ENCODE data around the gene ANO1. TPM values are rescaled to one million over a fixed set of nuclear protein-coding genes. Genes with fewer than 3 reads are reported as not detected.
A peak's percentile ranks its signal among the peaks of the same experiment; 100 is the strongest.

ANO1 gene
- total and polyA plus RNA-seq, 2 of the 8 experiments (the other 6 are each of a cell fraction or from before 2014, with no cell fraction given) = 4.7 to 5.0 TPM

DNA sequence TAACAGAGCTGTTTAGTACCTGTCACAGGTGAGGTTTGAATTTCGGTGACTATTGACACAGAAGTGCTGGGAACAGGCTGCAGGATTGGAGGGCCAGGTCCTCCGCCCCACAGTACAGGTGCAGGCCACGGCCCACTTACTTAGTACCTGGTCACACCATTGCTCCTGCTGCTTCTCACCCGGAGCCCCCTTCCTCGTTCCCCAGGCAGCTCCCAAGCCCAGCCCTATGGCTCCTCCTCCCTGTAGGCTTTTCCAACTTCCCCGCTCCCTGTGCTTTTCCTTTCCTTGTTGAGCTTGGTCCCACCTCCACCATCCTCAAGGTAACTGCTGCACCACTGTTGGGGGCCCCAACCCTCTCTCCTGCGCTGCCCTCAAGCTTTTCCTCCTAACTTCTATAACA lies 27.9 kb upstream of the ANO1 start:
- H3K14ac ChIP-seq (ENCODE audit: insufficient read length) = no peak overlapping the region
- H3K79me2 ChIP-seq (ENCODE audit: control insufficient read depth in 1 of 2, insufficient read depth in 2 of 2, low read length in 2 of 2) = no peaks in the 10 kb centered on the region
- no peak overlapping the region for H2BK20ac ChIP-seq (ENCODE audit: low read length)
- no peak overlapping the region for H2BK12ac ChIP-seq (ENCODE audit: low read depth, low read length)
- no peaks in the 10 kb centered on the region for H3K27me3 ChIP-seq (replicated peaks in 1 of 4; ENCODE audit: control insufficient read depth in 3 of 4, extremely low read depth in 1 of 4, insufficient read depth in 3 of 4, low read length in 3 of 4)
- POLR2A ChIA-PET (ENCODE audit: partially characterized antibody) = no interaction called here
- no peak overlapping the region for H3K27ac ChIP-seq (ENCODE audit: low read depth, low read length)
- no peak overlapping the region for H3K23ac ChIP-seq (ENCODE audit: insufficient read length)
- no peaks in the 10 kb centered on the region for H3K36me3 ChIP-seq (ENCODE audit: control insufficient read depth in 2 of 4, insufficient read depth in 4 of 4, low read length in 3 of 4)
- H2AFZ ChIP-seq (ENCODE audit: low read length) = no peak overlapping the region
- no peaks in the 10 kb centered on the region for H3K79me1 ChIP-seq (ENCODE audit: low read depth, low read length)
- no peak overlapping the region for H4K5ac ChIP-seq (ENCODE audit: insufficient read length, low read depth, low read length)
- H2BK15ac ChIP-seq (ENCODE audit: low read length) = no peak overlapping the region
- no peaks in the 10 kb centered on the region for H3K23me2 ChIP-seq (ENCODE audit: low read depth, low read length)
- no peak overlapping the region; the same call in 1 of the 2 replicates for H3K18ac ChIP-seq (ENCODE audit: extremely low read depth, low read length)
- H3K4me2 ChIP-seq (ENCODE audit: insufficient read depth in 1 of 2, low read depth in 2 of 2, low read length in 2 of 2) = no peak overlapping the region
- H4K91ac ChIP-seq (replicated peaks; ENCODE audit: insufficient read length, low read length) = no peak overlapping the region
- H2BK5ac ChIP-seq (ENCODE audit: low read depth, low read length) = no peak overlapping the region
- H2BK120ac ChIP-seq (replicated peaks; ENCODE audit: low read depth, low read length) = no peak overlapping the region
- no peak overlapping the region for H3K9ac ChIP-seq (replicated peaks in 1 of 4; ENCODE audit: extremely low read depth in 1 of 4, low read depth in 3 of 4, low read length in 3 of 4)
- no peak overlapping the region for H2AK5ac ChIP-seq (ENCODE audit: low read depth, low read length)
- H3K4me3 ChIP-seq (ENCODE audit: extremely low read depth in 1 of 4, insufficient read depth in 2 of 4, low read depth in 3 of 4, low read length in 4 of 4) = no peak overlapping the region
- DNase-seq (ENCODE audit: low read depth in 1 of 2, low spot score in 2 of 2) (peak in 1 of 2 experiments; percentile 39), FAIRE-seq (no peak)
- H3K4me1 ChIP-seq (replicated peaks in 1 of 4; ENCODE audit: control insufficient read depth in 3 of 4, insufficient read depth in 4 of 4, low read length in 3 of 4) = peaks cover 0 to 3% (median 0%) of the 10 kb centered on the region in 4 experiments; a peak in 1 of 7 replicates
- 71% methylated on average over 7 of the region's 7 CpGs; no CpG with 5 or more reads in 1 of the 2 experiments for WGBS, 2 experiments (ENCODE audit: extremely low coverage in 1 of 2, insufficient coverage in 1 of 2, insufficient read length in 1 of 2, insufficient replicate concordance in 2 of 2, low coverage in 1 of 2, low lambda C conversion rate in 2 of 2, missing lambda C conversion rate in 1 of 2)
- H3K4ac ChIP-seq (replicated peaks; ENCODE audit: insufficient read length, low read depth, low read length) = no peak overlapping the region
- CTCF ChIA-PET (ENCODE audit: partially characterized antibody) = interaction anchor here (0.7 to 2.7 kb wide), 25 partner anchors 9 to 149 kb away, joined by 3 to 10 read pairs (median 5); no protein-coding TSS in a partner anchor
- no peak overlapping the region for H3K56ac ChIP-seq (replicated peaks; ENCODE audit: insufficient read length, low read depth, low read length)
- no peaks in the 10 kb centered on the region for H3K9me3 ChIP-seq (ENCODE audit: insufficient read depth in 2 of 2, low read depth in 1 of 2, low read length in 1 of 2)
- H4K8ac ChIP-seq (ENCODE audit: extremely low read depth, insufficient read depth, low read length) = no peak overlapping the region
- no peaks in the 10 kb centered on the region for H4K20me1 ChIP-seq (replicated peaks in 1 of 2; ENCODE audit: control insufficient read depth in 1 of 2, insufficient read depth in 2 of 2, low read length in 2 of 2)
- TF ChIP-seq, protein P1, sequence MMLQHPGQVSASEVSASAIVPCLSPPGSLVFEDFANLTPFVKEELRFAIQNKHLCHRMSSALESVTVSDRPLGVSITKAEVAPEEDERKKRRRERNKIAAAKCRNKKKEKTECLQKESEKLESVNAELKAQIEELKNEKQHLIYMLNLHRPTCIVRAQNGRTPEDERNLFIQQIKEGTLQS (IDR thresholded peaks at IDR 0.05; ENCODE audit: insufficient read depth, low read depth, low read length) = no peak
- TF ChIP-seq CBX8 (IDR thresholded peaks at IDR 0.05; ENCODE audit: borderline replicate concordance, low read depth, low read length) = no peak
- TF ChIP-seq BACH1 (IDR thresholded peaks at IDR 0.05; ENCODE audit: low read length) = no peak
- no peak for TF ChIP-seq ATF2 (IDR thresholded peaks at IDR 0.05; ENCODE audit: low read length)
- no peak for TF ChIP-seq HDAC6 (IDR thresholded peaks at IDR 0.05; ENCODE audit: low read depth, low read length)
- no peak for TF ChIP-seq BCL11A (IDR thresholded peaks at IDR 0.05; ENCODE audit: low read depth in 2 of 2, low read length in 2 of 2)
- no peak for TF ChIP-seq POU5F1 (IDR thresholded peaks at IDR 0.05; ENCODE audit: low read depth, low read length)
- no peak for TF ChIP-seq POLR2AphosphoS5 (IDR thresholded peaks at IDR 0.05; ENCODE audit: low read depth, low read length)
- no peak for TF ChIP-seq EP300 (IDR thresholded peaks at IDR 0.05; ENCODE audit: borderline replicate concordance in 1 of 2, low read depth in 2 of 2, low read length in 2 of 2)
- no peak for TF ChIP-seq POLR2A (IDR thresholded peaks at IDR 0.05; ENCODE audit: control extremely low read depth in 1 of 2, low read depth in 2 of 2, low read length in 2 of 2)
- no peak for TF ChIP-seq SIX5 (IDR thresholded peaks at IDR 0.05; ENCODE audit: low read depth, low read length)
- TF ChIP-seq SAP30 (IDR thresholded peaks at IDR 0.05; ENCODE audit: insufficient read depth, insufficient replicate concordance, low read length) = no peak
